Activated naive CD4-positive, alpha-beta T cell (primary cell): ENCODE data around the gene SIK2.
A peak's percentile ranks its signal among the peaks of the same experiment; 100 is the strongest.

Experiments
- DNase-seq, 4 experiments: peaks; one replicate each; lab custom pipeline; 2025; lab: John Stamatoyannopoulos, UW

SIK2 gene

GRCh38 chr11:111582163-111582562 lies 20.1 kb upstream of the SIK2 start:
- no peak for DNase-seq

- DNase-seq: no peak
These were observed 19.4 kb upstream of the SIK2 start for GRCh38 chr11:111582881-111583280.

- DNase-seq: no peak
These were observed 16.9 kb upstream of the SIK2 start for GRCh38 chr11:111585371-111585770.

- peak in 1 of 4 experiments; percentile 7 for DNase-seq
These were observed 15.8 kb upstream of the SIK2 start for GRCh38 chr11:111586388-111586831.

- DNase-seq: no peak
These were observed 13.1 kb upstream of the SIK2 start for GRCh38 chr11:111589114-111589513.

GRCh38 chr11:111589886-111590499 lies 12.3 kb upstream of the SIK2 start:
- no peak for DNase-seq

- no peak for DNase-seq
These were observed 10.9 kb upstream of the SIK2 start for GRCh38 chr11:111591187-111591960.

GRCh38 chr11:111592491-111592890 lies 9.8 kb upstream of the SIK2 start:
- no peak for DNase-seq

- DNase-seq: no peak
These were observed 5.9 kb upstream of the SIK2 start for GRCh38 chr11:111596319-111596718.

- DNase-seq: no peak
These were observed 4.1 kb upstream of the SIK2 start for GRCh38 chr11:111598148-111598547.

GRCh38 chr11:111598559-111598958 lies 3.7 kb upstream of the SIK2 start:
- no peak for DNase-seq

GRCh38 chr11:111601636-111601978 lies 642 bp upstream of the SIK2 start:
- no peak for DNase-seq

- DNase-seq: peak in 1 of 4 experiments; percentile 13
These were observed 789 bp downstream of the SIK2 start for GRCh38 chr11:111602865-111603610.

- no peak for DNase-seq
These were observed 1.4 kb downstream of the SIK2 start for GRCh38 chr11:111603611-111604130.

GRCh38 chr11:111604392-111605009 lies 2.3 kb downstream of the SIK2 start:
- DNase-seq: no peak

- no peak for DNase-seq
These were observed 3.4 kb downstream of the SIK2 start for GRCh38 chr11:111605681-111606080.

- no peak for DNase-seq
These were observed 4.7 kb downstream of the SIK2 start for GRCh38 chr11:111606986-111607385.

GRCh38 chr11:111607751-111608150 lies 5.5 kb downstream of the SIK2 start:
- no peak for DNase-seq

GRCh38 chr11:111612224-111612623 lies 10.0 kb downstream of the SIK2 start:
- no peak for DNase-seq

GRCh38 chr11:111617286-111617685 lies 15.0 kb downstream of the SIK2 start:
- no peak for DNase-seq

- DNase-seq: no peak
These were observed 18.3 kb downstream of the SIK2 start for GRCh38 chr11:111620518-111620917.

GRCh38 chr11:111623527-111624030 lies 21.3 kb downstream of the SIK2 start:
- no peak for DNase-seq
